Natural killer cell (primary cell): ENCODE results near the gene SGCD. TPM values are rescaled to one million over a fixed set of nuclear protein-coding genes. Genes with fewer than 3 reads are reported as not detected.

Experiments
- ATAC-seq, 3 donors: fragments of 150-1000 bp in 2 of 3; fragments of 200-7000 bp in 1 of 3; cut with Tn5 transposase; 1 replicate in 1 of 3; 2 replicates in 2 of 3; pipeline ENCODE4 v1.10.0; 2021; ENCODE audit warnings: mild to moderate bottlenecking in 2 of 3, moderate library complexity in 2 of 3
- DNase-seq, 2 donors: peaks; one replicate each; pipeline versions ENCODE4 v3.0.0 to v3.0.0-alpha.2; 2013 to 2021; ENCODE audit warnings: mixed read lengths in 1 of 2
- H3K27ac ChIP-seq: one replicate; pipeline ENCODE4 v1.5.1; 2013; ENCODE audit warnings: mild to moderate bottlenecking, low read length
- H3K27me3 ChIP-seq: one replicate; pipeline ENCODE4 v1.6.1; 2013; ENCODE audit warnings: low read length; ENCODE audit not compliant: control insufficient read depth, insufficient read depth
- H3K36me3 ChIP-seq: one replicate; pipeline ENCODE4 v1.6.1; 2013; ENCODE audit warnings: low read length; ENCODE audit not compliant: control insufficient read depth, insufficient read depth
- H3K4me1 ChIP-seq: one replicate; pipeline ENCODE4 v1.6.1; 2013; ENCODE audit warnings: low read length; ENCODE audit not compliant: control insufficient read depth, insufficient read depth
- H3K4me3 ChIP-seq: one replicate; pipeline ENCODE4 v1.5.1; 2013; ENCODE audit warnings: low read length
- H3K9me3 ChIP-seq: one replicate; pipeline ENCODE4 v1.6.1; 2013; ENCODE audit warnings: low read length; ENCODE audit not compliant: control insufficient read depth, insufficient read depth
- H3K27ac Mint-ChIP-seq, 2 donors: one replicate each; pipeline ENCODE4 v1.8.0; 2022; ENCODE audit warnings: mild to moderate bottlenecking in 2 of 2, mixed read lengths in 2 of 2, moderate library complexity in 1 of 2
- H3K27me3 Mint-ChIP-seq, 2 donors: one replicate each; pipeline ENCODE4 v1.8.0; 2022; ENCODE audit warnings: low read depth in 2 of 2, mixed read lengths in 2 of 2
- H3K36me3 Mint-ChIP-seq: one replicate; pipeline ENCODE4 v1.8.0; 2022; ENCODE audit warnings: mixed read lengths
- H3K4me1 Mint-ChIP-seq, 2 donors: one replicate each; pipeline ENCODE4 v1.8.0; 2022; ENCODE audit warnings: mixed read lengths in 2 of 2
- H3K4me3 Mint-ChIP-seq: one replicate; pipeline ENCODE4 v1.8.0; 2022; ENCODE audit warnings: mild to moderate bottlenecking, moderate library complexity, mixed read lengths
- H3K9me3 Mint-ChIP-seq, 2 donors: one replicate each; pipeline ENCODE4 v1.8.0; 2022; ENCODE audit warnings: mixed read lengths in 2 of 2
- CTCF ChIP-seq: fragments of 200-600 bp; IDR thresholded peaks from one replicate; pipeline ENCODE4 v1.8.0; 2022; ENCODE audit warnings: antibody characterized with exemption
- WGBS: methylation state at CpG from one replicate; pipeline ENCODE4 v1.1.7; 2013; ENCODE audit warnings: missing lambda C conversion rate; ENCODE audit not compliant: insufficient coverage; 5-methylcytosine and 5-hydroxymethylcytosine counted together
- intact Hi-C: fragments of 100-400 bp; cut with micrococcal nuclease; formaldehyde crosslinking; loops from one replicate; pipeline ENCODE4 v1.14.2; 2022
- total RNA-seq, 4 donors: library from RNA; stranded (reverse); fragments of 120-200 nt in 1 of 4; gene quantifications; one replicate each; pipeline versions ENCODE4 v1.2.3 to v1.2.4, GENCODE V29; 2013 to 2022

The SGCD gene
- total RNA-seq, 3 donors from 2014 or later (not counting 1 experiment from before 2014, with no cell fraction given): 0.32 to 2.0 (median 1.4) TPM

DNA sequence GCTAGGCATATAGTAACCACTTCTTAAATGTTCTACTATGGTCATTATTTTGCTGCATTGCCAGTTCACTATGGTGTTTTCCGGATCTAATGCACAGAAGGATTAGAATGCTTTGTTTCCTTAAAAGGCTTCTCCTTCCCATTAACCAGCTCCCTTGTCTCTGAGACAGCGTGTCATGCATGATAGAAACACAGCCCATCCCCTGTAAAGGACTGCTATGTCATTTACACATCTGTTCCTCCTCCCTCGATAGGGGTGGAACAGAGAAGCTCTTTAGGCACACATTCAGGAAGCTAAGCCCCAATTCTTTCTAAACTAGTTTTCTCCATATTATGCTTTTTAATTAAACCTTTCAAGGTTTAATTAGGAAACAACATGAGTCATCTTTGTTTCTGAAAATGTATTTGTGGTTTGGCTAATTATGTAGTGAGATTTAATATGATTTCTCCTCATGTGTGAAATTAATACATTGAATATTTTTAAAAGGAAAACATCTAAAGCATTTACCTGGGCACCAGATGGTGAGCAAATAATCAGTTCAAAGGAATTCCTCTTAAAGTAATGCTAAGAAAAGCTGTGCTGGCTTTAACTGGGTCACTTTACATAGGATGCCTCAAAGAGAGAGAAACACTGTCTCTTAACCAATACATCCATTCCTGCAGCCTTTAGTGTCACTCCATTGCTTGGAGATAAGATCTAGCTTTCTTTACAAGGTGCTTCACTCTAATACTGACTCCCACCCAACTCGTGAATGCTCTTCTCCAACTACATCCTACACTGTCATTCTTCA, 389.8 kb downstream of the SGCD start:
- no peak overlapping the region for H3K4me3 ChIP-seq
- H3K27ac ChIP-seq: no peak overlapping the region
- ATAC-seq: no peak
- TF ChIP-seq CTCF: no peak
- Mint-ChIP-seq H3K27me3 (peaks cover 6 to 23% of the 10 kb centered on the region in 2 donors), H3K27ac (no peak overlapping the region), H3K9me3 (no peaks in the 10 kb centered on the region), H3K4me1 (no peaks in the 10 kb centered on the region), H3K4me3 (no peak overlapping the region), H3K36me3 (no peaks in the 10 kb centered on the region)
- WGBS: 71% methylated on average over 4 of the region's 4 CpGs
- DNase-seq: no peak
- H3K36me3 ChIP-seq: no peaks in the 10 kb centered on the region
- intact Hi-C loops: no loop called here
- no peaks in the 10 kb centered on the region for H3K27me3 ChIP-seq
- no peaks in the 10 kb centered on the region for H3K9me3 ChIP-seq
- H3K4me1 ChIP-seq: no peaks in the 10 kb centered on the region

GRCh38 chr5:156718985-156719384, 392.0 kb downstream of the SGCD start:
- H3K27me3 Mint-ChIP-seq: peaks cover 12 to 21% of the 10 kb centered on the region in 2 donors
- H3K36me3 Mint-ChIP-seq: no peaks in the 10 kb centered on the region
- H3K27ac Mint-ChIP-seq: no peak overlapping the region
- DNase-seq: no peak
- Histone ChIP-seq H3K36me3 (no peaks in the 10 kb centered on the region), H3K27me3 (no peaks in the 10 kb centered on the region), H3K4me3 (no peak overlapping the region), H3K9me3 (no peaks in the 10 kb centered on the region), H3K27ac (no peak overlapping the region), H3K4me1 (no peaks in the 10 kb centered on the region)
- WGBS: no CpG with 5 or more reads among the region's 1 CpG
- no peaks in the 10 kb centered on the region for H3K4me1 Mint-ChIP-seq
- intact Hi-C loops: no loop called here
- no peak for TF ChIP-seq CTCF
- no peaks in the 10 kb centered on the region for H3K9me3 Mint-ChIP-seq
- no peak for ATAC-seq
- no peak overlapping the region for H3K4me3 Mint-ChIP-seq

DNA sequence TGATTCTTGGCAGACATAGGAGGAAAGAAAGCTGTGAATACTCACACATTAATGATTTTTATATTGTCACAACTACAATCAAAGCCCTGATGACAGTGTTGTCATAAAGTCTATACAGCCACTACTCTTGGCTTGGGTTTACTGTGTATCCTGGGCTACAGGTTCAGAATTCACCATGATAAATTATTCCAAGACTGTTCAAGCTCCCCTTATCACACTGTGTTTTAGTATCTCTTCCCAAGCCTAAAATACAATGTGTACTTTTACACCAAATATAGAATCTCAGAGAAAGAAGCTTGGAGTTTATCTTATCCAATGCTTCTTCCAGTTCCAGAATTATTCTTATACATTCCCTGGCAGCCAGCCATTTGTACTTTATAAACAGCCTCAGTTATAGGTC, 395.4 kb downstream of the SGCD start:
- ATAC-seq: no peak
- Mint-ChIP-seq H3K9me3 (no peaks in the 10 kb centered on the region), H3K27me3 (peaks cover 25 to 36% of the 10 kb centered on the region in 2 donors), H3K27ac (no peak overlapping the region), H3K36me3 (no peaks in the 10 kb centered on the region), H3K4me1 (no peaks in the 10 kb centered on the region), H3K4me3 (no peak overlapping the region)
- Histone ChIP-seq H3K27ac (no peak overlapping the region), H3K36me3 (no peaks in the 10 kb centered on the region), H3K9me3 (no peaks in the 10 kb centered on the region), H3K4me3 (no peak overlapping the region), H3K4me1 (no peaks in the 10 kb centered on the region), H3K27me3 (no peaks in the 10 kb centered on the region)
- TF ChIP-seq CTCF: no peak
- DNase-seq: no peak
- intact Hi-C loops: no loop called here

GRCh38 chr5:156735477-156735876, 408.5 kb downstream of the SGCD start:
- Mint-ChIP-seq H3K9me3 (no peaks in the 10 kb centered on the region), H3K27me3 (peaks cover 28 to 66% of the 10 kb centered on the region in 2 donors), H3K4me3 (no peak overlapping the region), H3K36me3 (no peaks in the 10 kb centered on the region), H3K27ac (no peak overlapping the region), H3K4me1 (no peaks in the 10 kb centered on the region)
- DNase-seq (no peak), ATAC-seq (no peak)
- Histone ChIP-seq H3K27me3 (no peaks in the 10 kb centered on the region), H3K36me3 (no peaks in the 10 kb centered on the region), H3K27ac (no peak overlapping the region), H3K9me3 (no peaks in the 10 kb centered on the region), H3K4me3 (no peak overlapping the region), H3K4me1 (no peaks in the 10 kb centered on the region)
- intact Hi-C loops: no loop called here
- TF ChIP-seq CTCF: no peak
- WGBS: 70% methylated on average over 3 of the region's 3 CpGs
